Adipocyte (in vitro differentiated cells): ENCODE measurements around the gene USP22.

Experiments used
- DNase-seq: peaks from one replicate; pipeline ENCODE4 v3.0.0-alpha.2; 2015; ENCODE audit warnings: low read depth
- H3K27me3 ChIP-seq: replicated peaks from 2 replicates; pipeline ENCODE4 v1.7.0; 2013; ENCODE audit warnings: mild to moderate bottlenecking, low read length, moderate library complexity; ENCODE audit not compliant: control insufficient read depth, insufficient read depth
- H3K36me3 ChIP-seq: 2 replicates; pipeline ENCODE4 v1.7.0; 2013; ENCODE audit warnings: low read length, mild to moderate bottlenecking, moderate library complexity; ENCODE audit not compliant: control insufficient read depth, insufficient read depth, severe bottlenecking
- H3K4me1 ChIP-seq: 2 replicates; pipeline ENCODE4 v1.7.0; 2013; ENCODE audit warnings: mild to moderate bottlenecking, low read length, moderate library complexity; ENCODE audit not compliant: control insufficient read depth, insufficient read depth
- H3K4me3 ChIP-seq: 2 replicates; pipeline ENCODE4 v1.7.0; 2013; ENCODE audit warnings: mild to moderate bottlenecking, low read length, moderate library complexity
- H3K9ac ChIP-seq: 2 replicates; pipeline ENCODE4 v1.7.0; 2013; ENCODE audit warnings: mild to moderate bottlenecking, low read length, moderate library complexity
- H3K9me3 ChIP-seq: 2 replicates; pipeline ENCODE4 v1.7.0; 2013; ENCODE audit warnings: mild to moderate bottlenecking, low read length, moderate library complexity; ENCODE audit not compliant: control insufficient read depth

USP22 gene

DNA sequence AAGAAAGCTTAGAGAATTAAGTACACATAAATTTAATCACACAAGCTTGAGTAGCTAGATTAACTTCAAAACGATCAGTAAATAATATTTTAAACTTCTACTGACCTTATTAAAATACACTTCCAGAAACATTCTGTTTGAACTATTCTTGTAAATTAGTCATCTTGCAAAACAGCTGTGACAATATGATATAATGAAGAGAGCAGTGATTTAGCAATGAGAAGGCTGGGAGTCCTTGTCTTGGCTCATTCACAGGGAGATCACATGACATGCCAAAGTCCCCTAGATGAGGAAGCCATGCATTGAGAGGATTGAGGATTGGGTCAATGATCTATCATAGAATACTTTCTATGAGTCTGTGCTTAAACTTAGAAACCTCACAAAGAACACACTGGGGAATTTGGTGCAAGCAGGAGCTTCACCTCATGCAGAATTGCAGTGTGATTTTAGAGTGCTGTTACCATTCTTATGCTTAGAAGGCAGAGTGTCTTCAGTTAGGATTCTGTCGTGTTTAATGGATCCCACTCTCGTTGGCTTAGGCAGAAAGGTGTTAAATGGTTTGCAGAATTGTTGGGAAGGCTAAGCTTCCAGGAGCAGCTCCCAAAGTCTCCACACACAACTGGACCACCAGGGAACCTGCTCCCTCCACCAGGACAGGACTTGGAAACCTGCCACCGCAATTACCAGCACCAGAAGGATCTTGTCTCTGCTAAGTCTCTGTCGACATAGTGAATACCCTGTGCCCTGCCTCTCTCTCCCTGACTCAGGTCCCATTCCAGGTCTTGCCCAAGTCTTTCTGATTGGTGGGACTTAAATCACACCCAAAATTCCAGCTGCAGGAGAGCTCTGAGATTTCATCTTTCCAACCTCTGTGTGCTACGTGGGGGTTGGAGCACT lies 87.1 kb downstream of the USP22 start:
- H3K9ac ChIP-seq, result no peak overlapping the region
- no peaks in the 10 kb centered on the region for H3K9me3 ChIP-seq
- H3K4me1 ChIP-seq, result peaks cover 19% of the 10 kb centered on the region
- peak; percentile 51 for DNase-seq
- H3K27me3 ChIP-seq, result peaks cover 6% of the 10 kb centered on the region
- peak overlapping the region; percentile 38 for H3K4me3 ChIP-seq
- H3K36me3 ChIP-seq, result no peaks in the 10 kb centered on the region

DNA sequence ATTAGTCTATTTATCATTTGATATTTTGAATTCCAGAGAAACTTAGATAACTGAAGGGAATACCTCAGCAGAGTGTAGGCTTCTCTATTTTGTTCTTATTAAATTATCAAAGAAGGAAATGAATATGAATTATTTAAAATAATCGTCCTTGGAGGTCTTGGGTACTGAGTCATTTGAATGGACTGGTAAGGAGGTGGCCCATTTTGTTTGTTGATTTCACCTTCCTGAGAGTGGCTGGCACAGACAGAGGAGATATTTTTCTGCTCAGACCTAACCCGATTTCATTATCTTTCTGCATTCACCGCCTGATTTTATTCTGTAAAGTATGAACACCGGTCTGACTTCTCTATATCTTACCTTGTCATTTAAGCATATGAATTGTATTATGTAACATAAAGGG lies 88.0 kb downstream of the USP22 start:
- H3K36me3 ChIP-seq, result no peaks in the 10 kb centered on the region
- peaks cover 19% of the 10 kb centered on the region for H3K4me1 ChIP-seq
- no peaks in the 10 kb centered on the region for H3K9me3 ChIP-seq
- peaks cover 6% of the 10 kb centered on the region for H3K27me3 ChIP-seq
- no peak overlapping the region for H3K9ac ChIP-seq
- peak overlapping the region; percentile 38 for H3K4me3 ChIP-seq
- no peak for DNase-seq

DNA sequence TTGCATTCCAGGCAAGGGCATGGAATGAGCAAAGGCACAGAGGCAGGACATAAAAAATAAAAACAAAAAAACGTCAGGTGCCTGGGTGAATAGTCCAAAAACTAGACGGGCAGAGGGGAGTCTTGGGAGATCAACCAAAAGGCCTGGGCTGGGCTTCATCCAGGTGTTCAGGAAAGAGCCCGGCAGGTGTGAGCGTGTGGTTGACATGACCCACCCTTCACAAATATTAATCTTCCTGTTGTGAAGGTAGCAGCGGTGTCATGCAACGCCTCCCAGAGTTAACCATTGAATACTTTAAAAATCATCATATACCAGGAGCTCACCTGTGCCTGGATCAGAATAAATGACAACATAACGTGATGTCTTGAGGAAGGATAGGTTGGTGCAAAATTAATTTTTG lies 90.6 kb downstream of the USP22 start:
- H3K27me3 ChIP-seq, result peaks cover 6% of the 10 kb centered on the region

More for the DNA sequence above, 90.6 kb downstream of the USP22 start:
- Histone ChIP-seq H3K4me1 (peaks cover 19% of the 10 kb centered on the region), H3K9me3 (no peaks in the 10 kb centered on the region), H3K9ac (no peak overlapping the region), H3K4me3 (no peak overlapping the region), H3K36me3 (no peaks in the 10 kb centered on the region)
- DNase-seq, result no peak
